IMR-90 (cell line): Measurements from ENCODE around the gene SLC6A3. TPM values are rescaled to one million over a fixed set of nuclear protein-coding genes. Genes with fewer than 3 reads are reported as not detected.

Source experiments
- ATAC-seq: fragments of 200-7000 bp; cut with Tn5 transposase; 2 replicates; pipeline ENCODE4 v1.9.1; 2020; ENCODE audit warnings: low read depth, mild to moderate bottlenecking, moderate library complexity
- BruUV-seq: library from RNA; stranded (reverse); fragments of 400-500 nt; replicated peaks from 2 replicates; lab custom pipeline; 2021; lab: Mats Ljungman, UMichigan
- CTCF ChIA-PET: fragments of 300-600 bp; formaldehyde crosslinking; extraction: SDS; loops from one replicate; lab custom pipeline; 2021; ENCODE audit warnings: antibody characterized with exemption; lab: Yijun Ruan, JAX
- POLR2A ChIA-PET: fragments of 300-600 bp; sonication (Branson Sonifier 250); formaldehyde crosslinking; loops from one replicate; lab custom pipeline; 2022; ENCODE audit warnings: antibody characterized with exemption; ENCODE audit not compliant: unreplicated experiment; lab: Charles Lee
- DNase-seq: peaks from one replicate; pipeline ENCODE4 v3.0.0; 2013
- H2AFZ ChIP-seq: replicated peaks from 2 replicates; pipeline ENCODE3; 2013; ENCODE audit warnings: low read length, mild to moderate bottlenecking; ENCODE audit not compliant: poor library complexity
- H2AK5ac ChIP-seq: 2 replicates; pipeline ENCODE4 v1.6.1; 2013; ENCODE audit warnings: low read depth, low read length, inconsistent platforms
- H2AK9ac ChIP-seq: replicated peaks from 2 replicates; pipeline ENCODE3; 2013; ENCODE audit warnings: mild to moderate bottlenecking, low read depth, low read length, moderate library complexity; ENCODE audit not compliant: poor library complexity
- H2BK120ac ChIP-seq: 2 replicates; pipeline ENCODE4 v1.6.1; 2013; ENCODE audit warnings: low read depth, low read length, inconsistent platforms
- H2BK15ac ChIP-seq: 3 replicates; pipeline ENCODE4 v1.6.1; 2013; ENCODE audit warnings: low read depth, low read length, inconsistent platforms
- H2BK20ac ChIP-seq: 2 replicates; pipeline ENCODE4 v1.6.1; 2013; ENCODE audit warnings: low read depth, mild to moderate bottlenecking, inconsistent platforms, low read length, moderate library complexity
- H2BK5ac ChIP-seq: 2 replicates; pipeline ENCODE4 v1.6.1; 2013; ENCODE audit warnings: mild to moderate bottlenecking, low read depth, low read length, inconsistent platforms; ENCODE audit not compliant: poor library complexity, severe bottlenecking
- H3K14ac ChIP-seq: replicated peaks from 2 replicates; pipeline ENCODE4 v1.6.1; 2013; ENCODE audit warnings: low read depth, low read length, inconsistent platforms
- H3K18ac ChIP-seq: 2 replicates; pipeline ENCODE4 v1.6.1; 2013; ENCODE audit warnings: low read depth, low read length, control low read depth
- H3K23ac ChIP-seq: 2 replicates; pipeline ENCODE4 v1.6.1; 2013; ENCODE audit warnings: low read depth, low read length, inconsistent platforms
- H3K27ac ChIP-seq: 2 replicates; pipeline ENCODE4 v1.5.1; 2013; ENCODE audit warnings: mild to moderate bottlenecking, control low read depth, low read length; ENCODE audit not compliant: insufficient read depth
- H3K27me3 ChIP-seq: 2 replicates; pipeline ENCODE4 v1.6.1; 2013; ENCODE audit warnings: low read length; ENCODE audit not compliant: control insufficient read depth, insufficient read depth
- H3K36me3 ChIP-seq: 2 replicates; pipeline ENCODE4 v1.6.1; 2013; ENCODE audit warnings: low read length, mixed read lengths; ENCODE audit not compliant: control insufficient read depth, insufficient read depth
- H3K4ac ChIP-seq: 2 replicates; pipeline ENCODE4 v1.6.1; 2013; ENCODE audit warnings: low read depth, low read length, inconsistent platforms
- H3K4me1 ChIP-seq: 2 replicates; pipeline ENCODE4 v1.6.1; 2013; ENCODE audit warnings: low read length, mixed read lengths; ENCODE audit not compliant: control insufficient read depth, insufficient read depth
- H3K4me2 ChIP-seq: 2 replicates; pipeline ENCODE4 v1.6.1; 2013; ENCODE audit warnings: low read depth, mild to moderate bottlenecking, control low read depth, low read length, moderate library complexity
- H3K4me3 ChIP-seq: 2 replicates; pipeline ENCODE4 v1.5.1; 2013; ENCODE audit warnings: low read depth, mild to moderate bottlenecking, control low read depth, low read length, moderate library complexity; ENCODE audit not compliant: insufficient read depth
- H3K56ac ChIP-seq: 2 replicates; pipeline ENCODE4 v1.6.1; 2013; ENCODE audit warnings: low read length, inconsistent platforms; ENCODE audit not compliant: insufficient read depth; ENCODE audit errors: extremely low read depth
- H3K79me1 ChIP-seq, 2 experiments: 2 replicates each; pipeline ENCODE4 v1.6.1; 2013; ENCODE audit warnings: low read length in 2 of 2, inconsistent platforms in 1 of 2, low read depth in 1 of 2
- H3K9ac ChIP-seq: 2 replicates; pipeline ENCODE4 v1.6.1; 2013; ENCODE audit warnings: low read depth, low read length, control low read depth
- H3K9me1 ChIP-seq: 2 replicates; pipeline ENCODE4 v1.6.1; 2013; ENCODE audit warnings: low read length, inconsistent platforms; ENCODE audit not compliant: insufficient read depth
- H3K9me3 ChIP-seq: 2 replicates; pipeline ENCODE4 v1.6.1; 2013; ENCODE audit warnings: low read length; ENCODE audit not compliant: control insufficient read depth, insufficient read depth
- H4K20me1 ChIP-seq: 2 replicates; pipeline ENCODE4 v1.6.1; 2013; ENCODE audit warnings: low read length, inconsistent platforms; ENCODE audit not compliant: insufficient read depth
- H4K5ac ChIP-seq: 2 replicates; pipeline ENCODE4 v1.6.1; 2013; ENCODE audit warnings: mild to moderate bottlenecking, low read depth, low read length, control low read depth
- H4K8ac ChIP-seq, 2 experiments: 2 replicates each; pipeline ENCODE4 v1.6.1; 2013; ENCODE audit warnings: low read depth in 2 of 2, low read length in 2 of 2, control low read depth in 1 of 2, inconsistent platforms in 1 of 2
- H4K91ac ChIP-seq: 2 replicates; pipeline ENCODE4 v1.6.1; 2013; ENCODE audit warnings: low read depth, low read length, inconsistent platforms; ENCODE audit not compliant: insufficient read depth
- BHLHE40 ChIP-seq: fragments of 150-350 bp; IDR thresholded peaks from 2 replicates; pipeline ENCODE4 v1.6.1; 2016; ENCODE audit warnings: mild to moderate bottlenecking, low read depth, low read length
- CHD1 ChIP-seq: IDR thresholded peaks from 2 replicates; pipeline ENCODE4 v1.6.1; 2012; ENCODE audit warnings: low read depth, low read length, improper control_type of control experiment
- ELK1 ChIP-seq: fragments of 150-350 bp; IDR thresholded peaks from 2 replicates; pipeline ENCODE4 v1.6.1; 2016; ENCODE audit warnings: low read depth, mild to moderate bottlenecking, low read length, moderate library complexity, borderline replicate concordance
- FOS ChIP-seq: fragments of 150-350 bp; IDR thresholded peaks from 2 replicates; pipeline ENCODE4 v1.6.1; 2016; ENCODE audit warnings: low read depth, low read length
- MAFK ChIP-seq: IDR thresholded peaks from 2 replicates; pipeline ENCODE4 v1.6.1; 2012; ENCODE audit warnings: low read depth, low read length, improper control_type of control experiment
- MXI1 ChIP-seq: IDR thresholded peaks from 2 replicates; pipeline ENCODE4 v1.6.1; 2012; ENCODE audit warnings: low read depth, mild to moderate bottlenecking, low read length, moderate library complexity, borderline replicate concordance
- POLR2A ChIP-seq: IDR thresholded peaks from 2 replicates; pipeline ENCODE4 v1.6.1; 2012; ENCODE audit warnings: mild to moderate bottlenecking, low read depth, low read length
- RAD21 ChIP-seq: IDR thresholded peaks from 2 replicates; pipeline ENCODE4 v1.6.1; 2012; ENCODE audit warnings: low read length, improper control_type of control experiment
- RFX5 ChIP-seq: IDR thresholded peaks from 2 replicates; pipeline ENCODE4 v1.8.0; 2012; ENCODE audit warnings: low read depth, mild to moderate bottlenecking, low read length, moderate library complexity
- SMC3 ChIP-seq: fragments of 150-350 bp; IDR thresholded peaks from 2 replicates; pipeline ENCODE4 v1.6.1; 2016; ENCODE audit warnings: low read depth, mild to moderate bottlenecking, antibody characterized with exemption, low read length, moderate library complexity
- USF2 ChIP-seq: fragments of 150-350 bp; IDR thresholded peaks from 2 replicates; pipeline ENCODE4 v1.6.1; 2017; ENCODE audit warnings: mild to moderate bottlenecking, antibody characterized with exemption, low read length, low read depth
- WGBS, 2 experiments: methylation state at CpG; one replicate each; pipeline versions ENCODE4 v1.1.5 to v1.1.7; 2013; ENCODE audit warnings: missing lambda C conversion rate in 2 of 2; ENCODE audit not compliant: insufficient read length in 1 of 2; ENCODE audit errors: extremely low coverage in 2 of 2; 5-methylcytosine and 5-hydroxymethylcytosine counted together
- dilution Hi-C: fragments of 300-500 bp; cut with HindIII; formaldehyde crosslinking; loops from one replicate; pipeline ENCODE4 v1.14.3; 2018; ENCODE audit warnings: low sequenced_read_pairs; ENCODE audit not compliant: unreplicated experiment
- in situ Hi-C: fragments of 300-500 bp; cut with MboI; formaldehyde crosslinking; loops from 3 replicates; pipeline ENCODE4 v1.14.3; 2019; ENCODE audit warnings: low sequenced_read_pairs, inconsistent platforms, mixed read lengths
- intact Hi-C: fragments of 100-400 bp; cut with micrococcal nuclease; formaldehyde crosslinking; loops from 2 replicates; pipeline ENCODE4 v1.10.0; 2022
- polyA plus RNA-seq, 3 experiments: library from polyadenylated mRNA; depleted of rRNA; stranded (reverse); fragments of >200 nt; gene quantifications; 2 replicates each; pipeline ENCODE4 v1.2.3, GENCODE V29; 2012; ENCODE audit warnings: low replicate concordance in 1 of 3
- total RNA-seq: library from RNA; depleted of rRNA; stranded (reverse); fragments of >200 nt; gene quantifications from 2 replicates; pipeline ENCODE4 v1.2.3, GENCODE V29; 2012

Gene SLC6A3
- total and polyA plus RNA-seq, 2 of the 4 experiments (the other 2 are of a cell fraction) = not detected

- TF ChIP-seq MXI1 (no peak), RFX5 (no peak), ELK1 (no peak), USF2 (no peak), SMC3 (no peak), POLR2A (no peak), BHLHE40 (no peak), RAD21 (no peak), MAFK (no peak), CHD1 (no peak), FOS (no peak)
- Histone ChIP-seq H2BK15ac (no peak overlapping the region), H3K27ac (no peak overlapping the region), H3K79me1 (no peaks in the 10 kb centered on the region), H2AK5ac (no peak overlapping the region), H3K4me1 (no peaks in the 10 kb centered on the region), H4K20me1 (no peaks in the 10 kb centered on the region), H4K5ac (no peak overlapping the region), H3K4me2 (no peak overlapping the region), H3K56ac (no peak overlapping the region), H4K8ac (no peak overlapping the region), H2BK20ac (no peak overlapping the region), H3K4me3 (no peak overlapping the region), H3K9ac (no peak overlapping the region), H3K4ac (no peak overlapping the region), H4K91ac (no peak overlapping the region), H3K18ac (no peak overlapping the region), H2AFZ (peak overlapping the region; percentile 10), H2AK9ac (no peak overlapping the region), H3K9me1 (no peaks in the 10 kb centered on the region), H3K23ac (no peak overlapping the region), H2BK120ac (no peak overlapping the region), H3K36me3 (no peaks in the 10 kb centered on the region), H3K27me3 (no peaks in the 10 kb centered on the region; the same call in 1 of the 2 replicates), H2BK5ac (no peak overlapping the region), H3K9me3 (peaks cover 33% of the 10 kb centered on the region), H3K14ac (no peak overlapping the region)
- ChIA-PET POLR2A (no interaction called here), CTCF (no interaction called here)
- in situ Hi-C loops = no loop called here
- BruUV-seq = no TSS peak
- DNase-seq (no peak), ATAC-seq (no peak)
- 76% methylated on average over 19 of the region's 33 CpGs; no CpG with 5 or more reads in 1 of the 2 experiments for WGBS, 2 experiments
- intact Hi-C loops = no loop called here
- dilution Hi-C loops = no loop called here
Measured at GRCh38 chr5:1431021-1431811, 14.0 kb downstream of the SLC6A3 start.
